GM10248 (cell line): ENCODE results near the gene ERG.

ENCODE experiments used
- CTCF ChIA-PET: fragments of 300-600 bp; sonication (Branson Sonifier 250); formaldehyde crosslinking; extraction: SDS; loops from one replicate; lab custom pipeline; 2021; ENCODE audit warnings: antibody characterized with exemption; lab: Yijun Ruan, JAX
- POLR2A ChIA-PET: fragments of 350-650 bp; sonication (Branson Sonifier 250); formaldehyde crosslinking; extraction: SDS; loops from one replicate; lab custom pipeline; 2020; ENCODE audit warnings: antibody characterized with exemption; lab: Yijun Ruan, JAX
- DNase-seq: peaks from one replicate; pipeline ENCODE4 v3.0.0; 2012; ENCODE audit errors: extremely low spot score
- CTCF ChIP-seq: IDR thresholded peaks from 2 replicates; pipeline ENCODE4 v1.5.1; 2012; ENCODE audit warnings: mild to moderate bottlenecking, low read depth; ENCODE audit errors: extremely low read depth, missing control alignments, control extremely low read depth

The ERG gene

GRCh38 chr21:38460171-38460742, 38.0 kb downstream of the ERG start:
- CTCF ChIA-PET = interaction anchor here (0.8 kb wide), 1 partner anchor 10 kb away, joined by 3 read pairs; no protein-coding TSS in a partner anchor
- POLR2A ChIA-PET = no interaction called here
- no peak for DNase-seq
- no peak for TF ChIP-seq CTCF

- POLR2A ChIA-PET = no interaction called here
- CTCF ChIA-PET = no interaction called here
- no peak for DNase-seq
- no peak for TF ChIP-seq CTCF
These were observed 38.8 kb downstream of the ERG start for GRCh38 chr21:38459490-38459889.

- no peak for TF ChIP-seq CTCF
These were observed 42.9 kb downstream of the ERG start for GRCh38 chr21:38455403-38455802.

GRCh38 chr21:38454702-38455101, 43.6 kb downstream of the ERG start:
- no peak for DNase-seq
- CTCF ChIA-PET = no interaction called here
- TF ChIP-seq CTCF = no peak
- POLR2A ChIA-PET = no interaction called here

More at GRCh38 chr21:38455403-38455802, 42.9 kb downstream of the ERG start:
- no peak for DNase-seq
- ChIA-PET CTCF (interaction anchor here (1.9 kb wide), 1 partner anchor 9 kb away, joined by 4 read pairs; no protein-coding TSS in a partner anchor), POLR2A (no interaction called here)

- DNase-seq = no peak
- no peak for TF ChIP-seq CTCF
- ChIA-PET CTCF (no interaction called here), POLR2A (no interaction called here)
These were observed 44.1 kb downstream of the ERG start for GRCh38 chr21:38454161-38454560.

- no peak for DNase-seq
- no peak for TF ChIP-seq CTCF
- ChIA-PET CTCF (interaction anchor here (1.6 kb wide), 1 partner anchor 10 kb away, joined by 4 read pairs; no protein-coding TSS in a partner anchor), POLR2A (no interaction called here)
These were observed 49.4 kb downstream of the ERG start for GRCh38 chr21:38448671-38449385.
